NCI-H1694 treated with DMSO at 0.1 percent for 48 hours (cell line): ENCODE data around the gene ZNF184.
"Not testable (repeated sequence)": the region's sequence is repeated elsewhere in the genome, so short reads cannot be mapped to it uniquely, and the experiment has no call there.

Source experiments
- DNase-seq: peaks from one replicate; lab custom pipeline; 2025; lab: John Stamatoyannopoulos, UW

ZNF184 gene

GRCh38 chr6:27424851-27425250 is 48.1 kb downstream of the ZNF184 start:
- DNase-seq: not testable (repeated sequence)

GRCh38 chr6:27422651-27423332 is 50.1 kb downstream of the ZNF184 start:
- DNase-seq: no peak

- no peak for DNase-seq
Observed at GRCh38 chr6:27419363-27419762, 53.5 kb downstream of the ZNF184 start.

DNA sequence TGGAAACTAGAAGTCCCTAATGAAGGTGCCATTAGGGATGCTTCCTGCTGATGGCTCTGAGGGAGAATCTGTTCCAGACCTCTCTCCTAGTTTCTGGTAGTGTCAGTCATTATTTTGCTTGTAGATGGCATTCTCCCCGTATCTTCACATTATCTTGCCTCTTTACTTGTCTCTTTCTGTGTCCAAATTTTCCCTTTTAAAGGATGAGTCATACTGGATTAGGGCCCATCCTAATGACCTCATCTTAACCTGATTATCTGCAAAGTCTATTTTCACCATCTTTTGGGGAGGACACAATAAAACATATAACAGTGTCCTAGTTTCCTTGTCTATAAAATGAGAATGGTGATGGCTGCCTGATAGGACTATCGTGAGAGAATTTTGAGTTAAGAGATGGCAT is 57.0 kb downstream of the ZNF184 start:
- DNase-seq: no peak

DNA sequence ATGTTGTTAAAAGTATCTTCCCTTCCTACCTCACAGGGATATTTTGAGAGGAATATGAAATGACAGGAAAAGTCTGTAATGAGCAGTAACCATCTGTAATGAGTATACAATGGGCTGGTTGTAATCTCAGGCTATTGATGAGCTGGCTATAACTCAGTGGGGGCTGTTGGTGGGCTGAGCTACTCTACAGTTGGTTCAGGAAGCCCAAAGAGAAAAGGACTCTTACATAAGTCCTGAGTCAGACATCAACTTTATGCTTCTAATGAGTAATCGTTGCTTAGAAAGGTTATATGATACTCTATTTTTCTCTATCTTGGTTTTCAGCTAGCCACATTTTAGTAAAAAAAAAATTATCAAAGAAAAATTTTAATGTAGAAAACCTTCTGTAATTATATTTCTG is 57.9 kb downstream of the ZNF184 start:
- DNase-seq: no peak

GRCh38 chr6:27414300-27414699 is 58.6 kb downstream of the ZNF184 start:
- DNase-seq: no peak

- no peak for DNase-seq
Observed at GRCh38 chr6:27407153-27407814, 65.6 kb downstream of the ZNF184 start.

- no peak for DNase-seq
Observed at GRCh38 chr6:27406085-27406484, 66.8 kb downstream of the ZNF184 start.

DNA sequence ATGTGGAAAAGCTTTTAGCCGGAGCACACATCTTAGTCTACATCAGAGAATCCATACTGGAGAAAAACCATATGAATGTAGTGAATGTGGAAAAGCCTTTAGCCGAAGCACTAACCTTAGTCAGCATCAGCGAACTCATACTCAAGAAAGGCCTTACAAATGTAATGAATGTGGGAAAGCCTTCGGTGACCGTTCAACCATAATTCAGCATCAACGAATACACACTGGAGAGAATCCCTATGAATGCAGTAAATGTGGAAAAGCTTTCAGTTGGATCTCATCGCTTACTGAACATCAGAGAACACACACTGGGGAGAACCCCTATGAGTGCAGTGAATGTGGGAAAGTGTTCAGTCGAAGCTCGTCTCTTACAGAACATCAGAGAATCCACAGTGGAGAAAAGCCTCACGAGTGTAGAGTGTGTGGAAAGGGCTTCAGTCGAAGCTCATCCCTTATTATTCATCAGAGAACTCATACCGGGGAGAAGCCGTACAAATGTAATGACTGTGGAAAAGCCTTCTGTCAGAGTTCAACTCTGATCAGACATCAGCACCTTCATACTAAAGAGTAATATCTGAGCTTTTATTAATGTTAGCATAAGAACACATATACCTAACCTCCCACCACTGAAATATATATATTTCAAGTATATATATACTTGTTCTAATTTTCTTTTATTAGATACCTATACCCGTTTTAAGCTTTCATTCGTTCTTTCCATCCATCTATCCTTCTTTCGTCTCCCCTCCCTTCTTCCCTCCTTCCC is 71.8 kb downstream of the ZNF184 start:
- no peak for DNase-seq
